Keratinocyte (primary cell): ENCODE results near the gene LASP1NB.
"Not testable (repeated sequence)": the region's sequence is repeated elsewhere in the genome, so short reads cannot be mapped to it uniquely, and the experiment has no call there.

ENCODE experiments used
- DNase-seq: peaks from one replicate; pipeline ENCODE4 v3.0.0-alpha.2; 2011; ENCODE audit warnings: low read depth, missing footprints, low spot score
- FAIRE-seq: peaks from 2 replicates; lab custom pipeline; 2011; peaks lifted over from hg19 to GRCh38; lab: Jason Lieb, UNC
- H2AFZ ChIP-seq: 2 replicates; pipeline ENCODE4 v1.6.0; 2012; ENCODE audit warnings: low read length, control low read depth, inconsistent platforms; ENCODE audit not compliant: control insufficient read depth
- H3K27ac ChIP-seq: 2 replicates; pipeline ENCODE4 v1.5.1; 2011; ENCODE audit warnings: low read length; ENCODE audit not compliant: control insufficient read depth, insufficient read depth
- H3K27me3 ChIP-seq: 3 replicates; pipeline ENCODE4 v1.6.0; 2011; ENCODE audit warnings: low read length; ENCODE audit not compliant: control insufficient read depth, insufficient read depth; ENCODE audit errors: extremely low read depth
- H3K36me3 ChIP-seq, 2 experiments: 2 replicates in 1 of 2; 3 replicates in 1 of 2; pipeline ENCODE4 v1.5.1; 2011; ENCODE audit warnings: low read length in 2 of 2, mild to moderate bottlenecking in 1 of 2; ENCODE audit not compliant: control insufficient read depth in 2 of 2, insufficient read depth in 2 of 2; ENCODE audit errors: extremely low read depth in 1 of 2
- H3K4me1 ChIP-seq: 3 replicates; pipeline ENCODE4 v1.5.1; 2011; ENCODE audit warnings: low read length; ENCODE audit not compliant: control insufficient read depth, insufficient read depth; ENCODE audit errors: extremely low read depth
- H3K4me2 ChIP-seq: 3 replicates; pipeline ENCODE4 v1.6.0; 2011; ENCODE audit warnings: low read depth, low read length; ENCODE audit not compliant: control insufficient read depth, insufficient read depth; ENCODE audit errors: extremely low read depth
- H3K4me3 ChIP-seq, 3 experiments: fragments of 200-600 bp in 1 of 3; sonication (generic) in 1 of 3; 2 replicates in 2 of 3; 3 replicates in 1 of 3; pipeline ENCODE4 v1.5.1; 2011 to 2016; ENCODE audit warnings: low read length in 3 of 3, mild to moderate bottlenecking in 3 of 3, control low read depth in 2 of 3, inconsistent platforms in 1 of 3, low read depth in 1 of 3, mixed read lengths in 1 of 3, mixed run types in 1 of 3, moderate library complexity in 1 of 3; ENCODE audit not compliant: control insufficient read depth in 2 of 3, insufficient read depth in 2 of 3; ENCODE audit errors: extremely low read depth in 1 of 3
- H3K79me2 ChIP-seq: 2 replicates; pipeline ENCODE4 v1.6.0; 2012; ENCODE audit warnings: low read length; ENCODE audit not compliant: control insufficient read depth, insufficient read depth
- H3K9ac ChIP-seq: 3 replicates; pipeline ENCODE4 v1.6.0; 2011; ENCODE audit warnings: low read length; ENCODE audit not compliant: control insufficient read depth, insufficient read depth; ENCODE audit errors: extremely low read depth
- H3K9me1 ChIP-seq: 3 replicates; pipeline ENCODE4 v1.6.0; 2011; ENCODE audit warnings: low read length; ENCODE audit not compliant: control insufficient read depth, insufficient read depth; ENCODE audit errors: extremely low read depth
- H3K9me3 ChIP-seq: 2 replicates; pipeline ENCODE4 v1.5.1; 2012; ENCODE audit warnings: low read depth, low read length; ENCODE audit not compliant: control insufficient read depth
- H4K20me1 ChIP-seq: 3 replicates; pipeline ENCODE4 v1.6.0; 2011; ENCODE audit warnings: low read length; ENCODE audit not compliant: control insufficient read depth, insufficient read depth; ENCODE audit errors: extremely low read depth
- CTCF ChIP-seq, 3 experiments: IDR thresholded peaks in 1 of 3; conservative IDR thresholded peaks in 1 of 3; optimal IDR thresholded peaks in 1 of 3; 2 replicates in 2 of 3; 3 replicates in 1 of 3; pipeline versions ENCODE3 to v1.5.1; 2011; ENCODE audit warnings: low read length in 3 of 3, mild to moderate bottlenecking in 3 of 3, moderate library complexity in 2 of 3, control low read depth in 1 of 3, inconsistent platforms in 1 of 3; ENCODE audit not compliant: insufficient read depth in 2 of 3; ENCODE audit errors: extremely low read depth in 1 of 3
- EZH2 ChIP-seq: IDR thresholded peaks from one replicate; pipeline ENCODE4 v1.6.1; 2012; ENCODE audit warnings: inconsistent platforms, mild to moderate bottlenecking, low read length, moderate library complexity
- dilution Hi-C: fragments of 300-500 bp; cut with MboI; formaldehyde crosslinking; loops from one replicate; pipeline ENCODE4 v1.7.0; 2020; ENCODE audit warnings: low sequenced_read_pairs; ENCODE audit not compliant: extremely low pct_ligation_motif_present

The LASP1NB gene

GRCh38 chr17:38970128-38970527, 44.7 kb downstream of the LASP1NB start:
- dilution Hi-C loops, result no loop called here

GRCh38 chr17:38970804-38971203, 45.4 kb downstream of the LASP1NB start:
- no peak overlapping the region for H3K27ac ChIP-seq
- no peak overlapping the region for H3K9ac ChIP-seq
- DNase-seq (no peak), FAIRE-seq (no peak)
- no peaks in the 10 kb centered on the region for H3K27me3 ChIP-seq
- H2AFZ ChIP-seq, result no peak overlapping the region
- no peaks in the 10 kb centered on the region for H3K36me3 ChIP-seq
- no peaks in the 10 kb centered on the region for H3K9me3 ChIP-seq
- H3K9me1 ChIP-seq, result no peaks in the 10 kb centered on the region
- H3K4me3 ChIP-seq, result no peak overlapping the region
- no peaks in the 10 kb centered on the region for H3K79me2 ChIP-seq
- H3K4me2 ChIP-seq, result no peak overlapping the region
- no peak for TF ChIP-seq EZH2
- no peak for TF ChIP-seq CTCF (optimal IDR thresholded peaks at IDR 0.05 in 1 of 3, IDR thresholded peaks at IDR 0.05 in 1 of 3, conservative IDR thresholded peaks at IDR 0.05 in 1 of 3; ENCODE audit: extremely low read depth in 1 of 3, insufficient read depth in 2 of 3, low read length in 3 of 3)
- dilution Hi-C loops, result no loop called here
- no peaks in the 10 kb centered on the region for H3K4me1 ChIP-seq
- no peaks in the 10 kb centered on the region for H4K20me1 ChIP-seq

More at GRCh38 chr17:38970128-38970527, 44.7 kb downstream of the LASP1NB start:
- TF ChIP-seq CTCF (optimal IDR thresholded peaks at IDR 0.05 in 1 of 3, IDR thresholded peaks at IDR 0.05 in 1 of 3, conservative IDR thresholded peaks at IDR 0.05 in 1 of 3; ENCODE audit: extremely low read depth in 1 of 3, insufficient read depth in 2 of 3, low read length in 3 of 3), result peak in 1 of 3 experiments; percentile 21
- TF ChIP-seq EZH2, result no peak
- DNase-seq, result no peak
- no peaks in the 10 kb centered on the region for H4K20me1 ChIP-seq
- no peak for FAIRE-seq
- H3K79me2 ChIP-seq, result no peaks in the 10 kb centered on the region
- no peak overlapping the region for H3K9ac ChIP-seq
- no peak overlapping the region for H3K4me3 ChIP-seq
- H3K36me3 ChIP-seq, result no peaks in the 10 kb centered on the region
- H3K27ac ChIP-seq, result no peak overlapping the region
- H3K27me3 ChIP-seq, result no peaks in the 10 kb centered on the region
- H3K9me3 ChIP-seq, result no peaks in the 10 kb centered on the region
- no peak overlapping the region for H2AFZ ChIP-seq
- no peak overlapping the region for H3K4me2 ChIP-seq
- no peaks in the 10 kb centered on the region for H3K9me1 ChIP-seq
- no peaks in the 10 kb centered on the region for H3K4me1 ChIP-seq

GRCh38 chr17:38976187-38976551, 50.8 kb downstream of the LASP1NB start:
- H3K27ac ChIP-seq, H3K4me3 ChIP-seq, H3K4me2 ChIP-seq, dilution Hi-C loops, H3K36me3 ChIP-seq, H3K9ac ChIP-seq, DNase-seq, H2AFZ ChIP-seq, H3K9me1 ChIP-seq, FAIRE-seq, H3K4me1 ChIP-seq, H3K27me3 ChIP-seq, H3K79me2 ChIP-seq, H4K20me1 ChIP-seq, H3K9me3 ChIP-seq: not testable (repeated sequence)
